ENCODE results near the gene CDCP1.

The CDCP1 gene

DNA sequence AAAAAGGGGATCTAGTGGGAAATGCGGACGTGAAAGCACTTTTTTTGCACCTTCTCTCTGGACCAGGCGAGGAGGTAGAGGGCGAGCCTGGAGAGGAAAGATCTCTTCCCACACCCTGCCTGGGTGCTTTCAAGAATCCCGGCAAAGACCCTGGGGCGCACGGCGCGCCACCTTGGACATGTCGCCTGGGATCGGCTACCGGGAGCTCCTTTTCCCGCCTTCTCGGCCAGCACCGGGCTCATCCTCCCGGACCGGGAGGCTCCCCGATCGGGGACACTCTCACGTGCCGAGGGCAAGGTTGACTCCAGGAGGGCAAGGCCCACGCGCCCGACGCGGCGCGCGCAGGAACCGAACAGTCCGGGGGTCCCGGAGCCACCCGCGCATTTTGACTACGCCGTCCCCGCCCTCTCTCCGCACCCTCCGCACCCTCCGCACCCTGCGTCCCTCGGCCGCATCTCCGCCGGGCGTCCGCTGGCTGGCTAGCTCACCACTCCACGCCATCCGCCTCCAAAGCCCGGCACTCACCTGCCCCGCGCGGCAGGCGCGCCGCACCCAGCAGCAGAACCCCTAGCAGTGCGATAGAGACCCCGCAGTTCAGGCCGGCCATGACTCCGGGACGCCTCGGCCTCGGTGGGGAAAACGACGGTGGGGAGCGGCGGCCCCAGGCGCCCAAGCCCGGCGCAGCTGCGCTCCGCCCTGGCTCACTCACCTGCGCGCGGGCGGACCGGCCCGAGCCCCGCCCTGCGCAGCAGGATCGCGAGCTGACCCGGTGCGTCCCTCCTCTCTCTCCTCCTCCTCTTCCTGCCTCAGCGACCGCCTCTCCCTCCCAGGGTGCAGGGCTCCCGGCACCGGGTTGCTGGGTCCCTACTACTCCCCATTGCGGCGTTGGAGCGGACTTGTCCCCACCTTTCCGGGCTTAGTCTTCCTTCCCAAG, at the start of gene CDCP1:
Gene CDCP1 (minus strand): TSS at position 698 of the 934 bp plus-strand sequence. CDS start 91 bp downstream, at position 607.
- DNase-seq (ENCODE audit: low read depth) = no peak

DNA sequence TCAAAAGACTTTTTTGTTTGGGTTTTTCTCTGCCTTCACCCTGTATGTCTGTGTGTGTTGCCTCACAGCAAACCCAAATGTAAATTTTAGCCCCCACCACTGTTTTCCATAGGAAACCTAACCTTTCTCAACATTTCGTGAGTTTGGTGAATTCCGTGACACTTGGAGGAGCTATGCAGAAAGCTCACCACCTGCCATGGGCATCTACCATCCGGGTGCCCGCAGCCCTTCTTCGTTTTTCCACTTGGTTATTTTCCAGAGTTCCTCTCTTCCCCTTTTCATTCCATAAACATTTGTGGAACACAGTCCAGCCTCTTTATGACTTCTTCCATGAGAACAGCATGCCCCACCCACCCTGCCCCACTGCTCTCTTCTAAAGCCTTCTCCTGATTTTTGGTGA, 48.6 kb upstream of the CDCP1 start:
- no peak for DNase-seq (ENCODE audit: low read depth)

- no peak for DNase-seq (ENCODE audit: low read depth)
Measured at GRCh38 chr3:45191924-45192417, 45.8 kb upstream of the CDCP1 start.

DNA sequence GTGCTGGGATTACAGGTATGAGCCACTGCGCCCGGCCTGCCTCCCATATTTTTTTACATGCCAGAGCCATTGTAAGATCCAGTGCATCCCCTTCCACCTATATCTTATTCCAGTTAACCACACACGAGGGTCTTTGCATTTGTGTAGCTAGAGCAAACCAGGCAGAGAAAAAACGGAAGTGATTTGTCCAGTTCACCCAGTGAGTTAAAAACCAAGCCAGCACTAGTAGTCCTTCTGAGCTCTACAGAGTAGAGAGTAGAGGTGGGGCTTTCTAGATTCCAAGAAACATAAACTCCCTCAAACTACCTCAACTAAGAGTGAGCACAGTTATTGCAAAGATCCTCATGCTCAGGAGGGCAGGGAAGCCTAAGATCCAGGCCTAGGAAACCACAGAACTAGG, 45.2 kb upstream of the CDCP1 start:
- no peak for DNase-seq (ENCODE audit: low read depth)

DNA sequence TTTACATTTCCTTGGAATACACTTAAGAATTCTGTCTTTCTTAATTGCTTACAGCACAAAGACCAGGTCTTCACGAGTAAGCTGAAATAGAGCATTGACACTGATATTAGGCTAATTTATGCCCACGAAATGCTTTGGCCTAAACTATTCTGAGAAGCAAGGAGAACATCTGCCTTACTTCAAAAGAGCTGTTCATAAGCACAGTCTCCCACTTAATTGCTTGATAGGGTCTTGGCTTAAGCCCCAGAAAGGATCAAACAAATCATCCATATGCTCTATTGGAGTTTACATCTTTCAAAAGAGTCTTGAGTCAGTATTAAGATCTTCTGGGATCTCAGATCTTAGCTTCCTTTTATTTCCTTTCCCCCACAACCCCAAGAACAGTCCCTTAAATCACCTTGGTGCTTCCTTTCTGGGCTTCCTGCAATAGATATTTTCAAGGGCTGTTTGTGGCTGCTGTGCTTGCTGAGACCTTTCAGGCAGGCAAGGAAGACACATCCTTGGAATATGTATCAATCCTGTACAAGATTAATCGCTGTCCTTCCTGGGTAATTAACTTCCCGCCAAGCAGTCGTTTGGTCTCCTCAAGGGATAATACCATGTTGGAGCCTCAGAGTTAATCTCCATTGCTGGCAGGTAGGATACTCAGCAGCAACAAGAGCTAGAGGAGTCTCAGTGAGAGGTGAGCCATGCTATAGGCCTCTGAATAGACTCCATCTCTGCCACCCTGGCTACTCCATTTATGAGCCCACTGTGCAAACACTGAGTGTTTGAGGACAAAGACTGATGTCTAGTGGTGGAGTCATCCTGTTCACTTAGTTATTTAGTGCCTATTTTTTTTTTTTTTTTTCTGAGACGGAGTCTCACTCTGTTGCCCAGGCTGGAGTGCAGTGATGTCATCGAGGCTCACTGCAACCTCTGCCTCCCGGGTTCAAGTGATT, 42.8 kb upstream of the CDCP1 start:
- no peak for DNase-seq (ENCODE audit: low read depth)

- DNase-seq (ENCODE audit: low read depth) = peak; percentile 7
Measured at GRCh38 chr3:45187694-45188141, 41.5 kb upstream of the CDCP1 start.

DNA sequence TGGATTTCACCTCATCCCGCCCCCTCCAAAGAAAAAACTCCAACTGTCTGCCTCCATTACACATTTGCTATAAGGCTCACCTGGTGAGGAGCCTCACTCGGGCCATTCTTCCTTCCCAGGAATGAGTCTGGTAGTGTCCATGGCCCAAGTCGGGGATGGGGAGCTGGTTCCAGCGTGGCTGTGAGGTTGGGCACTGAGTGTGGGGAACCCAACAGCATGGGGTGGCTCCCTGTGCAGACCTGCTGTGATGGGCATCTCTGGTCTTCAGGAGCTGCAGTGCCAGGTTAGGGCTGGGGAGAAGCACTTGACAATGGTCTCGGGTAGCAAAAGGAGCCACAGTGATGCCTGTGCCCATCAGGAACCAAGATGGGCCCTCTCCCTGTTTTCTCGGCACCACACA, 40.7 kb upstream of the CDCP1 start:
- DNase-seq (ENCODE audit: low read depth) = no peak

DNA sequence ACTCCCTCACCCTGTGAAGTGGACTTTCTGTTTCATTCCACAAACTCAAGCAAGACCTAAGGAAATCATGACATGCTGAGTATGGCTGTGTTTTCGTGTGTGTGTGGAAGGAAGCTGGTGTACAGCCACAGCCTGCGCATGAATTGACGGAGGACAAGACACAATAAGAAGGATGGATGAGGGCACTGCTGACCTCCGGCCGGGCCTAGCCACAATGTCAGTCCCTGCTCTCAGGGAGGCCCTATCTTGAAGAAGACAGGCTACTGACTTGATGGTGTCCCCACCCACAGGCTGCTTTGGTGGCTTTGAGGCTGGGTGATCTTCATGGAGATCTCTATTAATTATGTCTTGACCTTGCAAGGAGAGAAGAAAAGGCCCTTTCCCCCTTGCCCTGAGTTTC, 39.3 kb upstream of the CDCP1 start:
- DNase-seq (ENCODE audit: low read depth) = no peak

- DNase-seq (ENCODE audit: low read depth) = no peak
Measured at GRCh38 chr3:45185052-45185451, 38.9 kb upstream of the CDCP1 start.

DNA sequence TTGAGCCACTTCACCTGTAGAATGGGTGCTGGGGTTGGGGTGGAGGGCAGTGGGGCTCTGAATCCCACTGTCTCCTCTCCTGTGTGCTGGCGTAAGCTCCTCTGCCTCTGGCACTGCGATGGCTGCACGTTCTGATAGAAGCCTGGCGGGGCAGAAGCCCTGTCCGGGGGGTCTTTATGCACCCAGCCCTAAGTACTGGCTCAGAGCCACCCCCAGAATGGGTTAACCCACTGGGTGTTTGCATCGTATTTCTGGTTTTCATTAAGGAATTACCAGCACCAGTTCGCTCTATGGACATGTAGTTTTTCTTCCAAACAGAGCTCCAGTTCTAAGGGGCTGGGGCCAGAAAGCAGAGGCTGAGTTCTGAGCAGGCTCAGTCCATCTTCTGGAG, 37.7 kb upstream of the CDCP1 start:
- DNase-seq (ENCODE audit: low read depth) = no peak

- no peak for DNase-seq (ENCODE audit: low read depth)
Measured at GRCh38 chr3:45182915-45183871, 37.0 kb upstream of the CDCP1 start.

DNA sequence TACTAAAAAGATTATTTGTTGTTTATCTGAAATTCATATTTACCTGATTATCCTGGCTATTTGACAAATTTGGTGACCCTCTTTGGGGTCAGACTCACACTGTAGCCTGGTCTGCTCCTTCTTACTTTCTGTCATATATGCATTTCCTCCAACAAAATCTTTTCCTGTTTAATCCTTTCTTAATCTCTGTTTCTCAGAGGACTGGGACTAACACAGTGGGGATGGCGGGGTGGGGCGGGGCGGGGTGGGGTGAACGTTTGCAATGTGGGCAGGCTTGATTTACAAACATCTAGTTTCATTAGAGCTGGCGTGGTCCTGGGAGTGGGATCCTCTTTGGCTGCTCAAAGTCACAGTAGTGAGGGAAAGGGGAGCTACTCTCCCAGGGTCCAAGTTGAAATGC, 35.3 kb upstream of the CDCP1 start:
- DNase-seq (ENCODE audit: low read depth) = no peak

- DNase-seq (ENCODE audit: low read depth) = no peak
Measured at GRCh38 chr3:45180899-45181298, 34.7 kb upstream of the CDCP1 start.

GRCh38 chr3:45180051-45180450, 33.9 kb upstream of the CDCP1 start:
- no peak for DNase-seq (ENCODE audit: low read depth)

GRCh38 chr3:45179163-45179562, 33.0 kb upstream of the CDCP1 start:
- no peak for DNase-seq (ENCODE audit: low read depth)

DNA sequence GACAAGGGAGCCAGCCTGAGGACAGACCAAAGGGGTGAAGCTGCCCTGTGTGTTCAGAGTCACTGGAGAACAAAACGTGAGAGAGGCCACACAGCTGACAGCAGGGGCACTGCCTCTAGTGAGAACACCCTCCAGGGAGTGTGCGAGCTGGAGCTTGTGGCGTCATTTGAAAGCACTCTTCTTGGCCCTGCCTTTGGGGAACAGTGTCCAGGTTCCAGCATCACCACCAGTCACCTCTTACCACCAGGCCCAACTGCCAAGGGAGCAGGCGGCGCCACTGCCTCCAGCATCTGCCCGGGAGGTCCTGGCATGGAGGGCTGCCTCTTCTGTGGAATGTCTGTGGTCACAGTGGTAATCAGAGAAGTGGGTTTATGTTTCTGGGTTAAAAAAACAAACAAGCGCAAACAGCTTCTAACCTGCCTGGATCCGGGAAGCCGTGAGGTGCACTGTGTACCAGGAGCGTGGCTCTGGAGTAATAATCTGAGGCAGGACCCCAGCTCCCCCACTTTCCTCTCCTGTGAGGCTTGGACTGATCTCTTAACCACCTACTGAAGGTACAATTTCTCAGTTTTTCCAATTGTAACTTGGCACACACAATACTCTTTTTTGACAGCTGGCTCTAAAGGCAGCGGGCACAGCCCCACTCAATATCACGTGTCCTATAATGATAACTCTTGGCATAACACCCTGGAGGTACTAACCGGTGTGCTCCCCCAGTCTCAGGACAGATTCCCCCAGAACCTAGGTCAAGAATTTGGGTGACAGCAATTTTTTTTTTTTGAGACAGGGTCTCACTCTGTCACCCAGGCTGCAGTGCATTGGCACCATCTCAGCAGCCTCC, 32.2 kb upstream of the CDCP1 start:
- DNase-seq (ENCODE audit: low read depth) = no peak

GRCh38 chr3:45176912-45177311, 30.7 kb upstream of the CDCP1 start:
- DNase-seq (ENCODE audit: low read depth) = no peak

DNA sequence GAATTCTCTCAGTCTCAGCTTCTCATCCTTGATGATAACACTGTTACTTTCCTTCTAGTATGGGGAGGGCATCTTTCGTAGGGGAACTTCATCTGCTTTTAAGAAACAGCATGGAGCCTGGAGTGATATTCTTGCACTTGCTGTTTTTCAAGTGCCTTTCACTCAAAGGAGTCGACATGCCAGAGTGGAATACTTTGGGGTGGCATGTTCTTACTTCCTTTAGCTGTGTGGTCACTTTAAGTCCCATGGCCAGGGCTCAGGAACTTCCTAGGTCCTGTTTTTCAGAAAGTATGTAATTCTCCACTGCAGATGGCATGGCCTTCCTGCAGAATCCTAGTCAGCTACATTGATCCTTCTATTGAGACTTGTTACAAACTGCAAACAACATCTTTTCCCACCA, 28.1 kb upstream of the CDCP1 start:
- DNase-seq (ENCODE audit: low read depth) = no peak

DNA sequence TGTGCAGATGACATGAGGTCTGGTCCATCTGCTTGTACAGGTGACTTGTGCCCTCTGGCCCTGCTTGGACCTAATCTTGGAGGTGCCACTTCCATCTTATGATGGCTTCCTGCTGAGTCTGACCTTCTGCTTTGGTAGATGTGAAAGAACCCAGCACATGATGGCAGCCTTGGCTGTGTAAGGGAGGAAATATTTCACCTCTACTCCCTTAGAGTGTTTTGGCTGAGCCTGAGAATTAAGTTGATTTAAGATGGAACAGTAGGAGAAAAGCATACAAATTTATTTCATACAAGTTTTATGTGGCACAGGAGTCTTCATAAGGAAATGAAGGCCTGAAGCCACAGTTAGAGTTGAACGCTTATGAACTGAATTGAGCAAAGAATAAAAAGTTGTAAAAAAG, 27.6 kb upstream of the CDCP1 start:
- no peak for DNase-seq (ENCODE audit: low read depth)

DNA sequence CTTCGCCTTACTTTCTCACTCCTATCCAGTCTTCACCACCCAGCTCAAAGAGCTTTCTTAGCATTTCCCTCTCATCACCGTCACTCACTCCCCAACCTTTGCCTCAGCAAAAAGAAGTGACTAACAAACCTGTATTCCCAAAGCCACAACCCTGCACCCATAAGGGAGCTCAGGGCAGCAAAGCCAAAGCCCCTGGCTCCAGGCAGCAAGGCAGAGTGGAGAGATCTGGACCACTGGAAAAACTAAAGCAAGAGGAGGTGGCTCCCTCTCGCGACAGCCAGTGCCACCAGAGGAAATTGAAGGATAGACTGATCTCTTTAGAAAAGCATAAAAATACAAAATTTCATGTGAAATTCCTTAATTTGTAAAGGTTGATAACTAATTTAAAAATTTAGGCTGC, 25.1 kb upstream of the CDCP1 start:
- no peak for DNase-seq (ENCODE audit: low read depth)

GRCh38 chr3:45170096-45170495, 23.9 kb upstream of the CDCP1 start:
- no peak for DNase-seq (ENCODE audit: low read depth)
